ENCODE measurements around the gene OSBPL10. TPM values are rescaled to one million over a fixed set of nuclear protein-coding genes. Genes with fewer than 3 reads are reported as not detected.

The OSBPL10 gene
- total RNA-seq, 2 donors from 2014 or later, result 23.8 to 33.6 TPM

- Histone ChIP-seq H3K9me3 (ENCODE audit: control insufficient read depth, low read length) (peaks cover 24% of the 10 kb centered on the region), H3K36me3 (ENCODE audit: control insufficient read depth, insufficient read depth, low read length) (no peaks in the 10 kb centered on the region), H3K4me1 (ENCODE audit: control insufficient read depth, insufficient read depth, low read length) (peaks cover 8% of the 10 kb centered on the region), H3K9ac (ENCODE audit: extremely low read depth, low read length, poor library complexity, severe bottlenecking) (no peak overlapping the region), H3K27ac (ENCODE audit: low read depth, low read length) (no peak overlapping the region), H3K4me3 (ENCODE audit: low read length) (no peak overlapping the region), H3K27me3 (ENCODE audit: control insufficient read depth, insufficient read depth, low read length, poor library complexity, severe bottlenecking) (no peaks in the 10 kb centered on the region)
- no peak for TF ChIP-seq CTCF (conservative IDR thresholded peaks at IDR 0.05)
- Mint-ChIP-seq H3K27me3 (ENCODE audit: insufficient read depth) (no peaks in the 10 kb centered on the region), H3K4me3 (no peak overlapping the region), H3K27ac (no peak overlapping the region), H3K36me3 (ENCODE audit: low read depth) (peaks cover 7% of the 10 kb centered on the region), H3K4me1 (peaks cover 36% of the 10 kb centered on the region), H3K9me3 (peaks cover 20% of the 10 kb centered on the region)
- no peak for DNase-seq
- 87 to 88% methylated on average over 4 of the region's 4 CpGs for WGBS, 2 experiments (ENCODE audit: insufficient coverage in 1 of 2, insufficient read length in 1 of 2)
Observed at GRCh38 chr3:31921837-31922236, 59.2 kb downstream of the OSBPL10 start.

GRCh38 chr3:31920310-31920709 lies 60.8 kb downstream of the OSBPL10 start:
- H3K4me1 ChIP-seq (ENCODE audit: control insufficient read depth, insufficient read depth, low read length), result peaks cover 10% of the 10 kb centered on the region

GRCh38 chr3:31919528-31919927 lies 61.5 kb downstream of the OSBPL10 start:
- no peaks in the 10 kb centered on the region for H3K36me3 ChIP-seq (ENCODE audit: control insufficient read depth, insufficient read depth, low read length)
- H3K27me3 ChIP-seq (ENCODE audit: control insufficient read depth, insufficient read depth, low read length, poor library complexity, severe bottlenecking), result no peaks in the 10 kb centered on the region
- no peak overlapping the region for H3K9ac ChIP-seq (ENCODE audit: extremely low read depth, low read length, poor library complexity, severe bottlenecking)
- Mint-ChIP-seq H3K36me3 (ENCODE audit: low read depth) (peaks cover 7% of the 10 kb centered on the region), H3K27me3 (ENCODE audit: insufficient read depth) (no peaks in the 10 kb centered on the region), H3K4me3 (no peak overlapping the region), H3K27ac (no peak overlapping the region), H3K9me3 (peaks cover 20% of the 10 kb centered on the region), H3K4me1 (peaks cover 42% of the 10 kb centered on the region)
- TF ChIP-seq CTCF (conservative IDR thresholded peaks at IDR 0.05), result no peak
- DNase-seq, result no peak
- no peak overlapping the region for H3K27ac ChIP-seq (ENCODE audit: low read depth, low read length)
- H3K9me3 ChIP-seq (ENCODE audit: control insufficient read depth, low read length), result peaks cover 24% of the 10 kb centered on the region
- peak overlapping the region; percentile 44 for H3K4me3 ChIP-seq (ENCODE audit: low read length)
- WGBS, 2 experiments (ENCODE audit: insufficient coverage in 1 of 2, insufficient read length in 1 of 2), result 86 to 93% methylated on average over 1 of the region's 2 CpGs
- peaks cover 10% of the 10 kb centered on the region for H3K4me1 ChIP-seq (ENCODE audit: control insufficient read depth, insufficient read depth, low read length)

More at GRCh38 chr3:31920310-31920709, 60.8 kb downstream of the OSBPL10 start:
- TF ChIP-seq CTCF (conservative IDR thresholded peaks at IDR 0.05), result no peak
- Histone ChIP-seq H3K27ac (ENCODE audit: low read depth, low read length) (no peak overlapping the region), H3K9me3 (ENCODE audit: control insufficient read depth, low read length) (peaks cover 24% of the 10 kb centered on the region), H3K4me3 (ENCODE audit: low read length) (peak overlapping the region; percentile 44), H3K27me3 (ENCODE audit: control insufficient read depth, insufficient read depth, low read length, poor library complexity, severe bottlenecking) (no peaks in the 10 kb centered on the region), H3K9ac (ENCODE audit: extremely low read depth, low read length, poor library complexity, severe bottlenecking) (no peak overlapping the region), H3K36me3 (ENCODE audit: control insufficient read depth, insufficient read depth, low read length) (no peaks in the 10 kb centered on the region)
- Mint-ChIP-seq H3K27me3 (ENCODE audit: insufficient read depth) (no peaks in the 10 kb centered on the region), H3K36me3 (ENCODE audit: low read depth) (peaks cover 7% of the 10 kb centered on the region), H3K27ac (no peak overlapping the region), H3K4me1 (peaks cover 45% of the 10 kb centered on the region), H3K9me3 (peaks cover 20% of the 10 kb centered on the region), H3K4me3 (no peak overlapping the region)
- WGBS, 2 experiments (ENCODE audit: insufficient coverage in 1 of 2, insufficient read length in 1 of 2), result 93 to 100% methylated on average over 1 of the region's 1 CpG
- DNase-seq, result no peak
